HepG2 (cell line): ENCODE measurements around the gene CNPPD1. TPM values are rescaled to one million over a fixed set of nuclear protein-coding genes. Genes with fewer than 3 reads are reported as not detected.

Experiments
- ELF1 ChIP-seq: sonication (generic); formaldehyde crosslinking; IDR thresholded peaks from 2 replicates; pipeline ENCODE4 v1.4.0; 2020; ENCODE audit warnings: missing genetic modification reagents
- HNRNPK ChIP-seq: fragments of 200-400 bp; formaldehyde crosslinking; IDR thresholded peaks from 2 replicates; pipeline ENCODE4 v1.6.1; 2018; ENCODE audit warnings: low read length, low read depth, moderate library complexity, mild to moderate bottlenecking; ENCODE audit not compliant: poor library complexity, severe bottlenecking
- ISX ChIP-seq: sonication (generic); formaldehyde crosslinking; conservative IDR thresholded peaks from 2 replicates; pipeline ENCODE4 v1.5.0; 2020; ENCODE audit warnings: missing genetic modification reagents
- KLF15 ChIP-seq: sonication (generic); formaldehyde crosslinking; IDR thresholded peaks from 2 replicates; pipeline ENCODE4 v1.8.1; 2023; ENCODE audit warnings: borderline replicate concordance, mild to moderate bottlenecking, inconsistent platforms, missing genetic modification reagents, mixed read lengths
- LCORL ChIP-seq, 2 experiments: fragments of 450-650 bp in 1 of 2; sonication (generic) in 1 of 2; formaldehyde crosslinking in 1 of 2; IDR thresholded peaks; 2 replicates each; pipeline versions ENCODE4 v1.5.0 to v1.6.1; 2017 to 2020; ENCODE audit warnings: antibody characterized with exemption in 1 of 2, missing genetic modification reagents in 1 of 2
- NFE2L1 ChIP-seq: sonication (generic); formaldehyde crosslinking; IDR thresholded peaks from 2 replicates; pipeline ENCODE4 v1.4.0; 2020; ENCODE audit warnings: missing genetic modification reagents, mild to moderate bottlenecking, borderline replicate concordance
- RORA ChIP-seq: sonication (generic); formaldehyde crosslinking; IDR thresholded peaks from 2 replicates; pipeline ENCODE4 v1.5.0; 2020; ENCODE audit warnings: mild to moderate bottlenecking, missing genetic modification reagents, moderate library complexity
- ZFP41 ChIP-seq: sonication (generic); formaldehyde crosslinking; IDR thresholded peaks from 2 replicates; pipeline ENCODE4 v1.4.0; 2020; ENCODE audit warnings: mild to moderate bottlenecking, missing genetic modification reagents, borderline replicate concordance
- ZNF207 ChIP-seq: fragments of 450-650 bp; IDR thresholded peaks from 2 replicates; pipeline ENCODE4 v1.6.1; 2016; ENCODE audit warnings: antibody characterized with exemption, borderline replicate concordance
- ZNF230 ChIP-seq: sonication (generic); formaldehyde crosslinking; IDR thresholded peaks from 2 replicates; pipeline ENCODE4 v1.4.0; 2020; ENCODE audit warnings: mild to moderate bottlenecking, missing genetic modification reagents
- ZNF557 ChIP-seq: sonication (generic); formaldehyde crosslinking; IDR thresholded peaks from 2 replicates; pipeline ENCODE4 v1.4.0; 2020; ENCODE audit warnings: missing genetic modification reagents
- ZNF572 ChIP-seq: sonication (generic); formaldehyde crosslinking; IDR thresholded peaks from 2 replicates; pipeline ENCODE4 v1.5.1; 2020; ENCODE audit warnings: mild to moderate bottlenecking, missing genetic modification reagents
- polyA plus RNA-seq, 8 experiments: library from polyadenylated mRNA; depleted of rRNA in 3 of 8; stranded (reverse) in 7 of 8; unstranded in 1 of 8; fragments of >200 nt; fragmentation: Illumina TruSeq in 4 of 8; extraction: Trizol in 4 of 8; gene quantifications; 2 replicates each; pipeline versions ENCODE4 v1.2.1 to v1.2.3, GENCODE V29; 2011 to 2016; ENCODE audit warnings: low read depth in 4 of 8, missing spikeins in 1 of 8, mixed read lengths in 1 of 8; ENCODE audit not compliant: insufficient read depth in 1 of 8
- total RNA-seq, 5 experiments: library from RNA; depleted of rRNA; stranded (reverse); fragments of >200 nt; fragmentation: Illumina TruSeq; extraction: Trizol; gene quantifications; 2 replicates each; pipeline ENCODE4 v1.2.3, GENCODE V29; 2016; ENCODE audit warnings: low read depth in 1 of 5
- TF ChIP-seq, protein P1 (sequence below): sonication (generic); formaldehyde crosslinking; IDR thresholded peaks from 2 replicates; pipeline ENCODE4 v1.4.0; 2020; ENCODE audit warnings: mild to moderate bottlenecking, missing genetic modification reagents
- TF ChIP-seq, protein P2 (sequence below), 2 experiments: sonication (generic) in 1 of 2; formaldehyde crosslinking in 1 of 2; IDR thresholded peaks; 2 replicates each; pipeline versions ENCODE4 v1.4.0 to v1.6.1; 2016 to 2020; ENCODE audit warnings: borderline replicate concordance in 1 of 2, low read depth in 1 of 2, mild to moderate bottlenecking in 1 of 2, missing genetic modification reagents in 1 of 2
- TF ChIP-seq, protein P3 (sequence below): sonication (generic); formaldehyde crosslinking; IDR thresholded peaks from 2 replicates; pipeline ENCODE4 v1.4.0; 2020; ENCODE audit warnings: mild to moderate bottlenecking, missing genetic modification reagents

The CNPPD1 gene
- total and polyA plus RNA-seq, 2 of the 13 experiments (the other 11 are each of a cell fraction or from before 2014, with no cell fraction given), result 35.5 to 49.4 TPM

GRCh38 chr2:219218732-219219701 lies 42.3 kb upstream of the CNPPD1 start, which contains the start of gene ABCB6 (continued):
- TF ChIP-seq, protein P1, sequence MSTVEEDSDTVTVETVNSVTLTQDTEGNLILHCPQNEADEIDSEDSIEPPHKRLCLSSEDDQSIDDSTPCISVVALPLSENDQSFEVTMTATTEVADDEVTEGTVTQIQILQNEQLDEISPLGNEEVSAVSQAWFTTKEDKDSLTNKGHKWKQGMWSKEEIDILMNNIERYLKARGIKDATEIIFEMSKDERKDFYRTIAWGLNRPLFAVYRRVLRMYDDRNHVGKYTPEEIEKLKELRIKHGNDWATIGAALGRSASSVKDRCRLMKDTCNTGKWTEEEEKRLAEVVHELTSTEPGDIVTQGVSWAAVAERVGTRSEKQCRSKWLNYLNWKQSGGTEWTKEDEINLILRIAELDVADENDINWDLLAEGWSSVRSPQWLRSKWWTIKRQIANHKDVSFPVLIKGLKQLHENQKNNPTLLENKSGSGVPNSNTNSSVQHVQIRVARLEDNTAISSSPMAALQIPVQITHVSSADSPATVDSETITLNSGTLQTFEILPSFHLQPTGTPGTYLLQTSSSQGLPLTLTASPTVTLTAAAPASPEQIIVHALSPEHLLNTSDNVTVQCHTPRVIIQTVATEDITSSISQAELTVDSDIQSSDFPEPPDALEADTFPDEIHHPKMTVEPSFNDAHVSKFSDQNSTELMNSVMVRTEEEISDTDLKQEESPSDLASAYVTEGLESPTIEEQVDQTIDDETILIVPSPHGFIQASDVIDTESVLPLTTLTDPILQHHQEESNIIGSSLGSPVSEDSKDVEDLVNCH (CRISPR knock-in tag), result peak; percentile 94; the same call in 1 of the 2 replicates
- no peak for TF ChIP-seq ZNF572 (CRISPR knock-in tag)
- TF ChIP-seq NFE2L1 (CRISPR knock-in tag), result peak; percentile 72
- TF ChIP-seq KLF15, result peak; percentile 64; the same call in 1 of the 2 replicates
- TF ChIP-seq RORA (CRISPR knock-in tag), result no peak
- TF ChIP-seq ZNF207, result no peak
- peak; percentile 29; the same call in 1 of the 2 replicates for TF ChIP-seq ELF1
- TF ChIP-seq, protein P2, sequence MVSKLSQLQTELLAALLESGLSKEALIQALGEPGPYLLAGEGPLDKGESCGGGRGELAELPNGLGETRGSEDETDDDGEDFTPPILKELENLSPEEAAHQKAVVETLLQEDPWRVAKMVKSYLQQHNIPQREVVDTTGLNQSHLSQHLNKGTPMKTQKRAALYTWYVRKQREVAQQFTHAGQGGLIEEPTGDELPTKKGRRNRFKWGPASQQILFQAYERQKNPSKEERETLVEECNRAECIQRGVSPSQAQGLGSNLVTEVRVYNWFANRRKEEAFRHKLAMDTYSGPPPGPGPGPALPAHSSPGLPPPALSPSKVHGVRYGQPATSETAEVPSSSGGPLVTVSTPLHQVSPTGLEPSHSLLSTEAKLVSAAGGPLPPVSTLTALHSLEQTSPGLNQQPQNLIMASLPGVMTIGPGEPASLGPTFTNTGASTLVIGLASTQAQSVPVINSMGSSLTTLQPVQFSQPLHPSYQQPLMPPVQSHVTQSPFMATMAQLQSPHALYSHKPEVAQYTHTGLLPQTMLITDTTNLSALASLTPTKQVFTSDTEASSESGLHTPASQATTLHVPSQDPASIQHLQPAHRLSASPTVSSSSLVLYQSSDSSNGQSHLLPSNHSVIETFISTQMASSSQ (IDR thresholded peaks at IDR 0.05; ENCODE audit: low read depth), result no peak
- TF ChIP-seq, protein P2 (CRISPR knock-in tag; IDR thresholded peaks at IDR 0.05; ENCODE audit: borderline replicate concordance), result peak; percentile 79; the same call in 1 of the 2 replicates
- TF ChIP-seq ZFP41 (CRISPR knock-in tag), result peak; percentile 71; the same call in 1 of the 2 replicates
- TF ChIP-seq ZNF230 (CRISPR knock-in tag), result peak; percentile 100
- TF ChIP-seq ZNF557 (CRISPR knock-in tag), result peak; percentile 87
- peak; percentile 84; the same call in 1 of the 2 replicates for TF ChIP-seq ISX (CRISPR knock-in tag)
- TF ChIP-seq LCORL (IDR thresholded peaks at IDR 0.05), result no peak
- TF ChIP-seq LCORL (CRISPR knock-in tag; IDR thresholded peaks at IDR 0.05), result peak; percentile 62; the same call in 1 of the 2 replicates
- TF ChIP-seq HNRNPK, result peak; percentile 82
- TF ChIP-seq, protein P3, sequence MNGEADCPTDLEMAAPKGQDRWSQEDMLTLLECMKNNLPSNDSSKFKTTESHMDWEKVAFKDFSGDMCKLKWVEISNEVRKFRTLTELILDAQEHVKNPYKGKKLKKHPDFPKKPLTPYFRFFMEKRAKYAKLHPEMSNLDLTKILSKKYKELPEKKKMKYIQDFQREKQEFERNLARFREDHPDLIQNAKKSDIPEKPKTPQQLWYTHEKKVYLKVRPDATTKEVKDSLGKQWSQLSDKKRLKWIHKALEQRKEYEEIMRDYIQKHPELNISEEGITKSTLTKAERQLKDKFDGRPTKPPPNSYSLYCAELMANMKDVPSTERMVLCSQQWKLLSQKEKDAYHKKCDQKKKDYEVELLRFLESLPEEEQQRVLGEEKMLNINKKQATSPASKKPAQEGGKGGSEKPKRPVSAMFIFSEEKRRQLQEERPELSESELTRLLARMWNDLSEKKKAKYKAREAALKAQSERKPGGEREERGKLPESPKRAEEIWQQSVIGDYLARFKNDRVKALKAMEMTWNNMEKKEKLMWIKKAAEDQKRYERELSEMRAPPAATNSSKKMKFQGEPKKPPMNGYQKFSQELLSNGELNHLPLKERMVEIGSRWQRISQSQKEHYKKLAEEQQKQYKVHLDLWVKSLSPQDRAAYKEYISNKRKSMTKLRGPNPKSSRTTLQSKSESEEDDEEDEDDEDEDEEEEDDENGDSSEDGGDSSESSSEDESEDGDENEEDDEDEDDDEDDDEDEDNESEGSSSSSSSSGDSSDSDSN, result peak; percentile 95
